Stimulated activated CD4-positive, alpha-beta T cell treated with anti-CD3 and anti-CD28 coated beads, Interleukin-2, amount 100 ng/mL, for 24 hours (primary cell): ENCODE results near the gene FUT2.
"Not testable (repeated sequence)": the region's sequence is repeated elsewhere in the genome, so short reads cannot be mapped to it uniquely, and the experiment has no call there.

Experiments
- DNase-seq, 2 donors: peaks; one replicate each; pipeline ENCODE4 v3.0.0-alpha.2; 2020

The FUT2 gene

GRCh38 chr19:48671446-48671995, 24.2 kb upstream of the FUT2 start:
- DNase-seq: no peak

- no peak for DNase-seq
Observed at GRCh38 chr19:48672994-48673393, 22.8 kb upstream of the FUT2 start, which contains the start of gene NTN5. Gene NTN5, minus strand, starts transcription at chr19:48673017. Its CDS starts 2,031 bp downstream, at chr19:48670986.

- DNase-seq: no peak
Observed at GRCh38 chr19:48673436-48674100, 22.2 kb upstream of the FUT2 start.

GRCh38 chr19:48674216-48674809, 21.5 kb upstream of the FUT2 start:
- DNase-seq: no peak

- DNase-seq: peak; percentile 76
Observed at GRCh38 chr19:48674921-48675824, 20.6 kb upstream of the FUT2 start.

GRCh38 chr19:48676487-48676886, 19.3 kb upstream of the FUT2 start:
- no peak for DNase-seq

GRCh38 chr19:48676887-48677286, 18.9 kb upstream of the FUT2 start:
- DNase-seq: no peak

GRCh38 chr19:48678201-48678600, 17.6 kb upstream of the FUT2 start:
- no peak for DNase-seq

GRCh38 chr19:48680006-48680405, 15.8 kb upstream of the FUT2 start:
- not testable (repeated sequence) for DNase-seq

- no peak for DNase-seq
Observed at GRCh38 chr19:48680436-48681126, 15.2 kb upstream of the FUT2 start.

GRCh38 chr19:48681127-48681470, 14.7 kb upstream of the FUT2 start:
- DNase-seq: no peak

GRCh38 chr19:48683349-48683748, 12.4 kb upstream of the FUT2 start:
- peak in 1 of 2 donors; percentile 40 for DNase-seq

GRCh38 chr19:48685583-48685982, 10.2 kb upstream of the FUT2 start:
- no peak for DNase-seq

GRCh38 chr19:48686088-48686487, 9.7 kb upstream of the FUT2 start:
- DNase-seq: no peak

GRCh38 chr19:48686637-48687036, 9.1 kb upstream of the FUT2 start:
- not testable (repeated sequence) for DNase-seq

GRCh38 chr19:48687776-48688175, 8.0 kb upstream of the FUT2 start:
- no peak for DNase-seq

- no peak for DNase-seq
Observed at GRCh38 chr19:48689449-48689848, 6.3 kb upstream of the FUT2 start.

GRCh38 chr19:48693629-48694028, 2.1 kb upstream of the FUT2 start:
- DNase-seq: not testable (repeated sequence)

- peak in 1 of 2 donors; percentile 22 for DNase-seq
Observed at GRCh38 chr19:48696353-48697010, 711 bp downstream of the FUT2 start.

- no peak for DNase-seq
Observed at GRCh38 chr19:48698046-48698445, 2.3 kb downstream of the FUT2 start.

GRCh38 chr19:48702701-48703100, 6.9 kb downstream of the FUT2 start:
- no peak for DNase-seq

GRCh38 chr19:48703316-48703715, 7.5 kb downstream of the FUT2 start:
- DNase-seq: no peak
